HG03521 (cell line): ENCODE measurements around the gene OR4P4.

Experiments
- ATAC-seq: cut with Tn5 transposase; IDR thresholded peaks from one replicate; pipeline ENCODE4 v1.9.1; 2021; ENCODE audit warnings: mild to moderate bottlenecking, moderate library complexity; ENCODE audit not compliant: unreplicated experiment

Gene OR4P4

GRCh38 chr11:55634813-55635212 lies at the start of gene OR4P4:
TSS of gene OR4P4 (plus strand) at chr11:55635113.
- no peak for ATAC-seq

- ATAC-seq, result no peak
These were observed 27.4 kb upstream of the OR4P4 start, which contains the start of gene OR4C11 for GRCh38 chr11:55607545-55607944. TSS of gene OR4C11 (minus strand) at chr11:55607645. CDS start at chr11:55604373, 3,272 bp downstream.

- ATAC-seq, result no peak
These were observed 10.4 kb upstream of the OR4P4 start for GRCh38 chr11:55624531-55624930.

- ATAC-seq, result no peak
These were observed 13.1 kb downstream of the OR4P4 start, which contains the start of gene OR4S2 for GRCh38 chr11:55648027-55648426. TSS of gene OR4S2 (plus strand) at chr11:55648327. CDS start at chr11:55650904, 2,577 bp downstream.

GRCh38 chr11:55652560-55652959 lies 17.6 kb downstream of the OR4P4 start:
- no peak for ATAC-seq

GRCh38 chr11:55655096-55655495 lies 20.2 kb downstream of the OR4P4 start:
- ATAC-seq, result no peak

GRCh38 chr11:55658031-55658573 lies 23.2 kb downstream of the OR4P4 start:
- ATAC-seq, result peak; percentile 87

- ATAC-seq, result no peak
These were observed 23.7 kb downstream of the OR4P4 start for GRCh38 chr11:55658608-55659007.

GRCh38 chr11:55661901-55662300 lies 27.0 kb downstream of the OR4P4 start, which contains the start of gene OR4C6:
TSS of gene OR4C6 (plus strand) at chr11:55662201. CDS start at chr11:55665167, 2,966 bp downstream.
- ATAC-seq, result no peak

- ATAC-seq, result no peak
These were observed 34.5 kb downstream of the OR4P4 start for GRCh38 chr11:55669376-55669775.

- no peak for ATAC-seq
These were observed 38.9 kb downstream of the OR4P4 start for GRCh38 chr11:55673860-55674259.
